Neural progenitor cell (in vitro differentiated cells): ENCODE measurements around the gene RNF224. TPM values are rescaled to one million over a fixed set of nuclear protein-coding genes. Genes with fewer than 3 reads are reported as not detected.

Source experiments
- DNase-seq: peaks from one replicate; pipeline ENCODE4 v3.0.0-alpha.2; 2016; ENCODE audit warnings: low spot score
- H2AFZ ChIP-seq: fragments of 200-600 bp; sonication (generic); replicated peaks from 2 replicates; pipeline ENCODE4 v1.6.1; 2016; ENCODE audit warnings: antibody characterized with exemption
- H3F3A ChIP-seq: fragments of 200-600 bp; sonication (generic); 2 replicates; pipeline ENCODE4 v1.6.1; 2016; ENCODE audit warnings: antibody characterized with exemption, low read depth
- H3K27ac ChIP-seq: fragments of 200-600 bp; sonication (generic); 2 replicates; pipeline ENCODE4 v1.5.1; 2016; ENCODE audit warnings: mild to moderate bottlenecking
- H3K27me3 ChIP-seq: fragments of 200-600 bp; sonication (generic); 2 replicates; pipeline ENCODE4 v1.6.1; 2016; ENCODE audit warnings: mild to moderate bottlenecking, moderate library complexity
- H3K36me3 ChIP-seq: fragments of 200-600 bp; sonication (generic); 2 replicates; pipeline ENCODE4 v1.5.1; 2016
- H3K4me1 ChIP-seq: fragments of 200-600 bp; sonication (generic); 2 replicates; pipeline ENCODE4 v1.6.1; 2016; ENCODE audit warnings: mixed run types
- H3K4me2 ChIP-seq: fragments of 200-600 bp; sonication (generic); 2 replicates; pipeline ENCODE4 v1.6.1; 2016
- H3K4me3 ChIP-seq: fragments of 200-600 bp; sonication (generic); 2 replicates; pipeline ENCODE4 v1.5.1; 2016
- H3K79me2 ChIP-seq: fragments of 200-600 bp; sonication (generic); 2 replicates; pipeline ENCODE4 v1.6.1; 2016; ENCODE audit warnings: low read depth
- H3K9ac ChIP-seq: fragments of 200-600 bp; sonication (generic); 2 replicates; pipeline ENCODE4 v1.6.1; 2016
- H3K9me3 ChIP-seq: fragments of 200-600 bp; sonication (generic); 2 replicates; pipeline ENCODE4 v1.5.1; 2016; ENCODE audit warnings: low read depth
- H4K20me1 ChIP-seq: fragments of 200-600 bp; sonication (generic); 2 replicates; pipeline ENCODE4 v1.6.1; 2016; ENCODE audit warnings: low read depth
- H3K27ac Mint-ChIP-seq: 3 replicates; pipeline ENCODE4 v1.8.0; 2021; ENCODE audit warnings: mixed read lengths
- H3K27me3 Mint-ChIP-seq: 2 replicates; pipeline ENCODE4 v1.8.0; 2022; ENCODE audit warnings: low read depth, mild to moderate bottlenecking, inconsistent platforms, moderate library complexity, mixed read lengths; ENCODE audit not compliant: insufficient read depth
- H3K36me3 Mint-ChIP-seq: 3 replicates; pipeline ENCODE4 v1.8.0; 2021; ENCODE audit warnings: mixed read lengths
- H3K4me1 Mint-ChIP-seq: 3 replicates; pipeline ENCODE4 v1.8.0; 2021; ENCODE audit warnings: mixed read lengths
- H3K4me3 Mint-ChIP-seq: 3 replicates; pipeline ENCODE4 v1.8.0; 2021; ENCODE audit warnings: mild to moderate bottlenecking, moderate library complexity, mixed read lengths
- H3K9me3 Mint-ChIP-seq: 3 replicates; pipeline ENCODE4 v1.8.0; 2020; ENCODE audit warnings: mixed read lengths
- EZH2 ChIP-seq: fragments of 200-600 bp; sonication (generic); IDR thresholded peaks from 2 replicates; pipeline ENCODE4 v1.6.1; 2017; ENCODE audit warnings: antibody characterized with exemption, mild to moderate bottlenecking, moderate library complexity
- EZH2phosphoT487 ChIP-seq: fragments of 200-600 bp; sonication (generic); IDR thresholded peaks from 2 replicates; pipeline ENCODE4 v1.6.1; 2017; ENCODE audit warnings: antibody characterized with exemption
- total RNA-seq: library from RNA; depleted of rRNA; stranded (reverse); fragments of >200 nt; gene quantifications from 2 replicates; pipeline ENCODE4 v1.2.3, GENCODE V29; 2015; ENCODE audit warnings: low replicate concordance
- TF ChIP-seq, protein P1 (sequence below): fragments of 200-600 bp; sonication (generic); IDR thresholded peaks from 2 replicates; pipeline ENCODE4 v1.5.1; 2017; ENCODE audit warnings: antibody characterized with exemption, mild to moderate bottlenecking

The RNF224 gene
- total RNA-seq, 1 donor from 2014 or later: not detected

GRCh38 chr9:137254624-137255447, 27.5 kb downstream of the RNF224 start, which contains the start of gene NELFB:
NELFB (plus strand) TSS chr9:137255327.
- peak within 1 kb of the TSS; percentile 83 for H2AFZ ChIP-seq
- DNase-seq: peak; percentile 94
- H3K27me3 ChIP-seq: peaks cover 6% of the 10 kb centered on the region
- H3K4me1 ChIP-seq: peaks cover 31% of the 10 kb centered on the region
- peaks cover 10% of the 10 kb centered on the region for H3F3A ChIP-seq
- peaks cover 9% of the 10 kb centered on the region for H3K36me3 Mint-ChIP-seq
- peak within 1 kb of the TSS; percentile 99 for H3K27ac Mint-ChIP-seq
- peaks cover 27% of the 10 kb centered on the region for H3K4me1 Mint-ChIP-seq
- H3K9ac ChIP-seq: peak within 1 kb of the TSS; percentile 94
- H3K27me3 Mint-ChIP-seq: peaks cover 9% of the 10 kb centered on the region
- peak within 1 kb of the TSS; percentile 9 for H3K27ac ChIP-seq
- H3K4me3 Mint-ChIP-seq: peak within 1 kb of the TSS; percentile 95
- peaks cover 19% of the 10 kb centered on the region for H4K20me1 ChIP-seq
- peak within 1 kb of the TSS; percentile 100 for H3K4me2 ChIP-seq
- no peaks in the 10 kb centered on the region for H3K36me3 ChIP-seq
- no peaks in the 10 kb centered on the region for H3K9me3 Mint-ChIP-seq
- H3K4me3 ChIP-seq: peak within 1 kb of the TSS; percentile 99
- TF ChIP-seq, protein P1, sequence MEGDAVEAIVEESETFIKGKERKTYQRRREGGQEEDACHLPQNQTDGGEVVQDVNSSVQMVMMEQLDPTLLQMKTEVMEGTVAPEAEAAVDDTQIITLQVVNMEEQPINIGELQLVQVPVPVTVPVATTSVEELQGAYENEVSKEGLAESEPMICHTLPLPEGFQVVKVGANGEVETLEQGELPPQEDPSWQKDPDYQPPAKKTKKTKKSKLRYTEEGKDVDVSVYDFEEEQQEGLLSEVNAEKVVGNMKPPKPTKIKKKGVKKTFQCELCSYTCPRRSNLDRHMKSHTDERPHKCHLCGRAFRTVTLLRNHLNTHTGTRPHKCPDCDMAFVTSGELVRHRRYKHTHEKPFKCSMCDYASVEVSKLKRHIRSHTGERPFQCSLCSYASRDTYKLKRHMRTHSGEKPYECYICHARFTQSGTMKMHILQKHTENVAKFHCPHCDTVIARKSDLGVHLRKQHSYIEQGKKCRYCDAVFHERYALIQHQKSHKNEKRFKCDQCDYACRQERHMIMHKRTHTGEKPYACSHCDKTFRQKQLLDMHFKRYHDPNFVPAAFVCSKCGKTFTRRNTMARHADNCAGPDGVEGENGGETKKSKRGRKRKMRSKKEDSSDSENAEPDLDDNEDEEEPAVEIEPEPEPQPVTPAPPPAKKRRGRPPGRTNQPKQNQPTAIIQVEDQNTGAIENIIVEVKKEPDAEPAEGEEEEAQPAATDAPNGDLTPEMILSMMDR: peak; percentile 23
- no peak for TF ChIP-seq EZH2
- peaks cover 20% of the 10 kb centered on the region for H3K79me2 ChIP-seq
- no peaks in the 10 kb centered on the region for H3K9me3 ChIP-seq

GRCh38 chr9:137255448-137256114, 28.3 kb downstream of the RNF224 start:
- Histone ChIP-seq H3F3A (peaks cover 12% of the 10 kb centered on the region), H3K4me3 (peak overlapping the region; percentile 99), H4K20me1 (peaks cover 19% of the 10 kb centered on the region), H2AFZ (peak overlapping the region; percentile 83), H3K4me1 (peaks cover 31% of the 10 kb centered on the region), H3K79me2 (peaks cover 20% of the 10 kb centered on the region), H3K9me3 (no peaks in the 10 kb centered on the region), H3K27me3 (peaks cover 6% of the 10 kb centered on the region), H3K4me2 (peak overlapping the region; percentile 99), H3K36me3 (no peaks in the 10 kb centered on the region), H3K27ac (peak overlapping the region; percentile 9), H3K9ac (peak overlapping the region; percentile 94)
- Mint-ChIP-seq H3K9me3 (no peaks in the 10 kb centered on the region), H3K4me3 (peak overlapping the region; percentile 90), H3K4me1 (peaks cover 23% of the 10 kb centered on the region), H3K27me3 (peaks cover 9% of the 10 kb centered on the region), H3K27ac (no peak overlapping the region), H3K36me3 (peaks cover 9% of the 10 kb centered on the region)
- TF ChIP-seq EZH2: no peak
- TF ChIP-seq EZH2phosphoT487: no peak
- TF ChIP-seq, protein P1: no peak
- DNase-seq: no peak

- Histone ChIP-seq H3K4me3 (peak overlapping the region; percentile 99), H3F3A (peaks cover 18% of the 10 kb centered on the region), H3K9ac (no peak overlapping the region), H2AFZ (no peak overlapping the region), H4K20me1 (peaks cover 19% of the 10 kb centered on the region), H3K79me2 (peaks cover 20% of the 10 kb centered on the region), H3K27ac (no peak overlapping the region), H3K4me1 (peaks cover 25% of the 10 kb centered on the region), H3K4me2 (peak overlapping the region; percentile 99), H3K9me3 (no peaks in the 10 kb centered on the region), H3K36me3 (no peaks in the 10 kb centered on the region), H3K27me3 (peaks cover 6% of the 10 kb centered on the region)
- H3K27me3 Mint-ChIP-seq: peaks cover 9% of the 10 kb centered on the region
- H3K4me3 Mint-ChIP-seq: peak overlapping the region; percentile 90
- DNase-seq: no peak
- H3K4me1 Mint-ChIP-seq: peaks cover 20% of the 10 kb centered on the region
- no peaks in the 10 kb centered on the region for H3K9me3 Mint-ChIP-seq
- peaks cover 9% of the 10 kb centered on the region for H3K36me3 Mint-ChIP-seq
- no peak overlapping the region for H3K27ac Mint-ChIP-seq
- TF ChIP-seq EZH2phosphoT487: no peak
- no peak for TF ChIP-seq EZH2
- TF ChIP-seq, protein P1: no peak
Measured at GRCh38 chr9:137256362-137256761, 29.1 kb downstream of the RNF224 start.
